PC-9 (cell line): ENCODE data around the gene DGKG. TPM values are rescaled to one million over a fixed set of nuclear protein-coding genes. Genes with fewer than 3 reads are reported as not detected.

ENCODE experiments used
- BruUV-seq: library from RNA; stranded (reverse); fragments of 400-500 nt; replicated peaks from 2 replicates; lab custom pipeline; 2021; lab: Mats Ljungman, UMichigan
- CTCF ChIA-PET: fragments of 300-600 bp; sonication (Branson Sonifier 250); formaldehyde crosslinking; loops from one replicate; lab custom pipeline; 2022; ENCODE audit warnings: antibody characterized with exemption; lab: Charles Lee
- POLR2A ChIA-PET: fragments of 300-600 bp; sonication (Branson Sonifier 250); formaldehyde crosslinking; loops from one replicate; lab custom pipeline; 2022; ENCODE audit warnings: antibody characterized with exemption; ENCODE audit not compliant: unreplicated experiment; lab: Charles Lee
- DNase-seq, 2 experiments: peaks; one replicate each; pipeline versions ENCODE4 v3.0.0 to v3.0.0-alpha.2; 2015 to 2022; ENCODE audit warnings: mixed read lengths in 1 of 2
- H2AFZ ChIP-seq: fragments of 200-600 bp; sonication (generic); 2 replicates; pipeline ENCODE4 v1.8.1; 2017; ENCODE audit warnings: antibody characterized with exemption
- H3F3A ChIP-seq: fragments of 200-600 bp; sonication (generic); 2 replicates; pipeline ENCODE4 v1.8.1; 2017; ENCODE audit warnings: antibody characterized with exemption, mild to moderate bottlenecking, low read depth; ENCODE audit not compliant: insufficient read depth
- H3K27ac ChIP-seq: fragments of 200-600 bp; sonication (generic); 2 replicates; pipeline ENCODE4 v1.6.1; 2016; ENCODE audit warnings: mixed run types
- H3K27me3 ChIP-seq: fragments of 200-600 bp; sonication (generic); 2 replicates; pipeline ENCODE4 v1.6.1; 2016; ENCODE audit warnings: low read depth, mixed run types; ENCODE audit not compliant: insufficient read depth
- H3K36me3 ChIP-seq: fragments of 200-600 bp; sonication (generic); 2 replicates; pipeline ENCODE4 v1.6.1; 2016; ENCODE audit warnings: low read depth, mixed run types
- H3K4me1 ChIP-seq: fragments of 200-600 bp; sonication (generic); replicated peaks from 2 replicates; pipeline ENCODE4 v1.6.1; 2016; ENCODE audit warnings: mixed run types; ENCODE audit not compliant: insufficient read depth
- H3K4me2 ChIP-seq: fragments of 200-600 bp; sonication (generic); 2 replicates; pipeline ENCODE4 v1.6.1; 2017; ENCODE audit warnings: mixed run types
- H3K4me3 ChIP-seq: fragments of 200-600 bp; sonication (generic); 2 replicates; pipeline ENCODE4 v1.6.1; 2016; ENCODE audit warnings: mixed run types
- H3K79me2 ChIP-seq: fragments of 200-600 bp; sonication (generic); 2 replicates; pipeline ENCODE4 v1.6.1; 2017; ENCODE audit warnings: low read depth, mixed run types
- H3K9me2 ChIP-seq: fragments of 200-600 bp; sonication (generic); 2 replicates; pipeline ENCODE4 v1.8.1; 2017; ENCODE audit warnings: mild to moderate bottlenecking; ENCODE audit not compliant: insufficient read depth
- H3K9me3 ChIP-seq: fragments of 200-600 bp; sonication (generic); 2 replicates; pipeline ENCODE4 v1.8.1; 2016; ENCODE audit warnings: low read depth; ENCODE audit not compliant: insufficient read depth
- H4K20me1 ChIP-seq: fragments of 200-600 bp; sonication (generic); 2 replicates; pipeline ENCODE4 v1.8.1; 2017; ENCODE audit not compliant: insufficient read depth
- EZH2 ChIP-seq: fragments of 200-600 bp; sonication (generic); IDR thresholded peaks from 2 replicates; pipeline ENCODE4 v1.8.0; 2017; ENCODE audit warnings: antibody characterized with exemption, low read depth
- intact Hi-C: fragments of 100-400 bp; cut with micrococcal nuclease; formaldehyde crosslinking; loops from one replicate; pipeline ENCODE4 v1.10.0; 2022; ENCODE audit not compliant: unreplicated experiment
- total RNA-seq: library from RNA; stranded (reverse); gene quantifications from 2 replicates; pipeline ENCODE4 v1.2.3, GENCODE V29; 2021
- TF ChIP-seq, protein P1 (sequence below): fragments of 200-600 bp; sonication (generic); conservative IDR thresholded peaks from 2 replicates; pipeline ENCODE4 v1.6.1; 2017; ENCODE audit warnings: mixed run types, antibody characterized with exemption, mild to moderate bottlenecking, moderate library complexity

Gene DGKG
- total RNA-seq, 1 experiment from 2014 or later = 20.0 TPM

DNA sequence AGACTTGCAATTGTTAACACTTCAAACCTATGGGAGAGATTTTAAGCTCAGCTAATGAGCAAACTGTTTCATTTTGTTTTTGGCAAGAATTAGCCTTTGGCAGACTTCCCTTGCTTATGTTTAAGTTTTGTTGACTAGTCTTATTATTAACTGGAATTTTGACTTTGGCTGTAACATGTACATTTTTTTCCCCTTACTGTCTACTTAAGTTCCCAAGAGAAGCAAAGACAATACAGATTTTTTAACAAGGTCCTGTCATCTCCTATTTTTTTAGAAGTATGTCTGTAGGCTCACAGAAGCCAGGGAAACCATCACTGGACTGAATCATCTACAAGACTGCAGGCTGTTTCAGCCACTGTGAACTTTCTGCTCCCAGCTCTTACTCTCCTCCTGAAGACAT lies 74.3 kb downstream of the DGKG start:
- no TSS peak for BruUV-seq
- POLR2A ChIA-PET = no interaction called here
- peaks cover 92% of the 10 kb centered on the region for H3K27me3 ChIP-seq

DNA sequence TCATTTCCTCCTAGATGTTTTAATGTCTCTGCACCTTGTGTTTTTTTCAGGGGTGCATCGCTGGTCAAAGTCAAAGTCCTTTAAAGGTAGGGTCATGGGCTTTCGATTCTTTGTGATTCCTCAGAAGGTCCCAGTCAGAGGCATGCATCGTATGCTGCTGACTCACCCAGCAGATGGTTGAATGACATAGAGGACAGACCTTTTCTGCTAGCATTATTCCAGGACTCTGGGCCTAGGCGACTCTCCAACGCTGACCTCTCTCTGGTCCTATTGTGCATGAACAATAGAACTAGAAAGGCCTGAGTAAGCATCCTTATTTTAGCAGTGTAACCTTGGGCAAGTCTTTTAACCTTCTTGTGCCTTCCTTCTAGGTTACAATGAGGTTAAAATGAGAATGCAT lies 75.9 kb downstream of the DGKG start:
- no peak overlapping the region for H3K27ac ChIP-seq
- BruUV-seq = no TSS peak
- peaks cover 3% of the 10 kb centered on the region; the same call in 1 of the 2 replicates for H3K9me2 ChIP-seq
- DNase-seq = no peak
- H3K27me3 ChIP-seq = peaks cover 94% of the 10 kb centered on the region
- no peak overlapping the region for H3K4me3 ChIP-seq
- CTCF ChIA-PET = no interaction called here
- POLR2A ChIA-PET = no interaction called here
- intact Hi-C loops = no loop called here
- H4K20me1 ChIP-seq = no peaks in the 10 kb centered on the region
- H3K4me2 ChIP-seq = no peak overlapping the region
- TF ChIP-seq EZH2 = no peak
- TF ChIP-seq, protein P1, sequence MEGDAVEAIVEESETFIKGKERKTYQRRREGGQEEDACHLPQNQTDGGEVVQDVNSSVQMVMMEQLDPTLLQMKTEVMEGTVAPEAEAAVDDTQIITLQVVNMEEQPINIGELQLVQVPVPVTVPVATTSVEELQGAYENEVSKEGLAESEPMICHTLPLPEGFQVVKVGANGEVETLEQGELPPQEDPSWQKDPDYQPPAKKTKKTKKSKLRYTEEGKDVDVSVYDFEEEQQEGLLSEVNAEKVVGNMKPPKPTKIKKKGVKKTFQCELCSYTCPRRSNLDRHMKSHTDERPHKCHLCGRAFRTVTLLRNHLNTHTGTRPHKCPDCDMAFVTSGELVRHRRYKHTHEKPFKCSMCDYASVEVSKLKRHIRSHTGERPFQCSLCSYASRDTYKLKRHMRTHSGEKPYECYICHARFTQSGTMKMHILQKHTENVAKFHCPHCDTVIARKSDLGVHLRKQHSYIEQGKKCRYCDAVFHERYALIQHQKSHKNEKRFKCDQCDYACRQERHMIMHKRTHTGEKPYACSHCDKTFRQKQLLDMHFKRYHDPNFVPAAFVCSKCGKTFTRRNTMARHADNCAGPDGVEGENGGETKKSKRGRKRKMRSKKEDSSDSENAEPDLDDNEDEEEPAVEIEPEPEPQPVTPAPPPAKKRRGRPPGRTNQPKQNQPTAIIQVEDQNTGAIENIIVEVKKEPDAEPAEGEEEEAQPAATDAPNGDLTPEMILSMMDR = no peak
- H3K4me1 ChIP-seq = no peaks in the 10 kb centered on the region
- H3K9me3 ChIP-seq = no peaks in the 10 kb centered on the region
- H3K36me3 ChIP-seq = no peaks in the 10 kb centered on the region
- H2AFZ ChIP-seq = no peak overlapping the region
- no peaks in the 10 kb centered on the region for H3K79me2 ChIP-seq
- no peaks in the 10 kb centered on the region for H3F3A ChIP-seq

More for the DNA sequence above, 74.3 kb downstream of the DGKG start:
- Histone ChIP-seq H3K79me2 (no peaks in the 10 kb centered on the region), H3F3A (no peaks in the 10 kb centered on the region), H3K9me2 (peaks cover 3% of the 10 kb centered on the region; the same call in 1 of the 2 replicates), H2AFZ (no peak overlapping the region), H3K4me1 (no peaks in the 10 kb centered on the region), H3K27ac (no peak overlapping the region), H4K20me1 (no peaks in the 10 kb centered on the region), H3K9me3 (no peaks in the 10 kb centered on the region), H3K36me3 (no peaks in the 10 kb centered on the region), H3K4me2 (no peak overlapping the region), H3K4me3 (no peak overlapping the region)
- intact Hi-C loops = no loop called here
- CTCF ChIA-PET = no interaction called here
- TF ChIP-seq, protein P1 = no peak
- no peak for TF ChIP-seq EZH2
- DNase-seq = no peak

DNA sequence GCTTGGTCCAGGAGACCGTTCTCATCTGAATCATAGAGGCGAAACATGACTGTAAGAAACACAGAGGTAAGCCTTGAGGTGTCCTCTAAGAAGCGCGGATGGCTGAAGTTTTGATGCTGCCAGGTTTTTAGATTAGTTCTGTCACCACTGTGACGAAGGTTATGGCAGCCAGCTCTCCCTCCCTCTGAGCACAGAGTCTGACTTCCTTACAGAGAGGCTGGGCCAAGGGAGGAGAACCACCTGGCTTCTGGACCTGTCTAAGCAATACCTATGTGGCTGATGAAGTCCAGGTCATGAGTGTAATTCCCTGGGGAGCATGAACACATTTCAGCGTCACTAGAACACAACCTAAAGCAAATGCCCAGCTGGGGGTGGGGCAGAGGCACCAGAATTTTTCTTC lies 77.4 kb downstream of the DGKG start:
- no peak overlapping the region for H3K4me2 ChIP-seq
- H3K9me3 ChIP-seq = no peaks in the 10 kb centered on the region
- no peak overlapping the region for H3K4me3 ChIP-seq
- H3K27ac ChIP-seq = no peak overlapping the region
- ChIA-PET POLR2A (interaction anchor here (0.6 kb wide), 1 partner anchor 1114 kb away, joined by 8 read pairs; no protein-coding TSS in a partner anchor), CTCF (no interaction called here)
- BruUV-seq = no TSS peak
- H3F3A ChIP-seq = no peaks in the 10 kb centered on the region
- no peak for TF ChIP-seq EZH2
- TF ChIP-seq, protein P1 = no peak
- no peak overlapping the region for H2AFZ ChIP-seq
- H3K4me1 ChIP-seq = no peaks in the 10 kb centered on the region
- H4K20me1 ChIP-seq = no peaks in the 10 kb centered on the region
- DNase-seq = no peak
- intact Hi-C loops = no loop called here
- H3K79me2 ChIP-seq = no peaks in the 10 kb centered on the region
- no peaks in the 10 kb centered on the region for H3K36me3 ChIP-seq
- H3K27me3 ChIP-seq = peaks cover 92% of the 10 kb centered on the region
- H3K9me2 ChIP-seq = peaks cover 3% of the 10 kb centered on the region; the same call in 1 of the 2 replicates
